ENCODE data around the gene SEZ6L. TPM values are rescaled to one million over a fixed set of nuclear protein-coding genes. Genes with fewer than 3 reads are reported as not detected.

The SEZ6L gene
- total and polyA plus RNA-seq, 12 donors = 0.17 to 16.3 (median 3.9) TPM; not detected in 1

GRCh38 chr22:26259510-26259909 is 90.2 kb downstream of the SEZ6L start:
- H3K9me3 ChIP-seq (replicated peaks in 1 of 3) = no peaks in the 10 kb centered on the region
- TF ChIP-seq POLR2A (IDR thresholded peaks at IDR 0.05) (no peak), CTCF (IDR thresholded peaks at IDR 0.05) (no peak)
- no peaks in the 10 kb centered on the region for H3K36me3 ChIP-seq (replicated peaks in 1 of 2)
- H3K27ac ChIP-seq = no peak overlapping the region
- intact Hi-C loops (cut with DNase I) = no loop called here
- no peaks in the 10 kb centered on the region for H3K4me1 ChIP-seq (replicated peaks in 1 of 2)
- 5 to 10% (median 8%) methylated on average over 6 of the region's 6 CpGs for WGBS, 4 donors
- no peak overlapping the region for H3K4me3 ChIP-seq
- peak in 2 of 7 donors; percentile 10 to 13 for DNase-seq
- H3K27me3 ChIP-seq = peaks cover 10% of the 10 kb centered on the region

- no peaks in the 10 kb centered on the region for H3K9me3 ChIP-seq (replicated peaks in 1 of 3)
- WGBS, 4 donors = 31 to 79% (median 56%) methylated on average over 1 of the region's 1 CpG
- DNase-seq = no peak
- intact Hi-C loops (cut with DNase I) = no loop called here
- H3K4me1 ChIP-seq (replicated peaks in 1 of 2) = no peaks in the 10 kb centered on the region
- H3K36me3 ChIP-seq (replicated peaks in 1 of 2) = no peaks in the 10 kb centered on the region
- H3K27ac ChIP-seq = no peak overlapping the region
- TF ChIP-seq CTCF (IDR thresholded peaks at IDR 0.05) (no peak), POLR2A (IDR thresholded peaks at IDR 0.05) (no peak)
- H3K4me3 ChIP-seq = no peak overlapping the region
- peaks cover 10% of the 10 kb centered on the region for H3K27me3 ChIP-seq
Observed at GRCh38 chr22:26264162-26264561, 94.9 kb downstream of the SEZ6L start.

- Histone ChIP-seq H3K27me3 (peaks cover 10% of the 10 kb centered on the region), H3K36me3 (replicated peaks in 1 of 2) (no peaks in the 10 kb centered on the region), H3K4me1 (replicated peaks in 1 of 2) (no peaks in the 10 kb centered on the region), H3K4me3 (no peak overlapping the region), H3K27ac (no peak overlapping the region), H3K9me3 (replicated peaks in 1 of 3) (no peaks in the 10 kb centered on the region)
- DNase-seq = no peak
- TF ChIP-seq POLR2A (IDR thresholded peaks at IDR 0.05) (no peak), CTCF (IDR thresholded peaks at IDR 0.05) (no peak)
- intact Hi-C loops (cut with DNase I) = no loop called here
- WGBS, 4 donors = 63 to 76% (median 68%) methylated on average over 7 of the region's 7 CpGs
Observed at GRCh38 chr22:26265281-26265680, 96.0 kb downstream of the SEZ6L start.

- Histone ChIP-seq H3K27me3 (peaks cover 10% of the 10 kb centered on the region), H3K4me1 (replicated peaks in 1 of 2) (no peaks in the 10 kb centered on the region), H3K4me3 (no peak overlapping the region), H3K36me3 (replicated peaks in 1 of 2) (no peaks in the 10 kb centered on the region), H3K9me3 (replicated peaks in 1 of 3) (no peaks in the 10 kb centered on the region), H3K27ac (no peak overlapping the region)
- peak in 1 of 7 donors; percentile 27 for DNase-seq
- TF ChIP-seq POLR2A (IDR thresholded peaks at IDR 0.05) (no peak), CTCF (IDR thresholded peaks at IDR 0.05) (no peak)
- intact Hi-C loops (cut with DNase I) = no loop called here
- 49 to 55% (median 51%) methylated on average over 6 of the region's 6 CpGs for WGBS, 4 donors
Observed at GRCh38 chr22:26265909-26266308, 96.6 kb downstream of the SEZ6L start.

All from adrenal gland (tissue), 12 donors.